B cell (primary cell): ENCODE measurements around the gene VWA3A. TPM values are rescaled to one million over a fixed set of nuclear protein-coding genes. Genes with fewer than 3 reads are reported as not detected.

Experiments
- ATAC-seq: fragments of 200-7000 bp; cut with Tn5 transposase; one replicate; pipeline ENCODE4 v1.10.0; 2021; ENCODE audit warnings: low read depth, mild to moderate bottlenecking, moderate number of reproducible peaks, moderate library complexity
- CTCF ChIA-PET: fragments of 350-600 bp; sonication (Branson Sonifier 250); formaldehyde crosslinking; loops from one replicate; lab custom pipeline; 2021; ENCODE audit warnings: antibody characterized with exemption, inconsistent platforms; lab: Charles Lee
- POLR2A ChIA-PET: fragments of 350-600 bp; sonication (Branson Sonifier 250); formaldehyde crosslinking; loops from one replicate; lab custom pipeline; 2021; ENCODE audit warnings: antibody characterized with exemption; lab: Charles Lee
- DNase-seq: peaks from one replicate; pipeline ENCODE4 v3.0.0; 2013
- H2AFZ ChIP-seq: 2 replicates; pipeline ENCODE4 v1.6.1; 2012; ENCODE audit warnings: mild to moderate bottlenecking, low read depth, low read length; ENCODE audit not compliant: insufficient read depth, poor library complexity, severe bottlenecking
- H3K27ac ChIP-seq, 2 donors: 1 replicate in 1 of 2; 2 replicates in 1 of 2; pipeline ENCODE4 v1.5.1; 2012 to 2013; ENCODE audit warnings: low read length in 2 of 2, mild to moderate bottlenecking in 2 of 2, moderate library complexity in 1 of 2
- H3K27me3 ChIP-seq, 4 experiments: fragments of 200-600 bp in 1 of 4; sonication (generic) in 1 of 4; replicated peaks in 1 of 4; 1 replicate in 2 of 4; 2 replicates in 2 of 4; pipeline versions ENCODE4 v1.6.1 to v1.7.0; 2013 to 2016; ENCODE audit warnings: low read length in 3 of 4, mild to moderate bottlenecking in 2 of 4, mixed read lengths in 1 of 4, moderate library complexity in 1 of 4; ENCODE audit not compliant: insufficient read depth in 4 of 4, control insufficient read depth in 3 of 4; ENCODE audit errors: control extremely low read depth in 1 of 4
- H3K36me3 ChIP-seq, 2 experiments: replicated peaks in 1 of 2; 1 replicate in 1 of 2; 2 replicates in 1 of 2; pipeline versions ENCODE4 v1.6.1 to v1.7.1; 2013; ENCODE audit warnings: low read length in 1 of 2; ENCODE audit not compliant: insufficient read depth in 2 of 2, control insufficient read depth in 1 of 2; ENCODE audit errors: control extremely low read depth in 1 of 2, extremely low read depth in 1 of 2
- H3K4me1 ChIP-seq, 2 donors: fragments of 200-600 bp in 1 of 2; sonication (generic) in 1 of 2; 1 replicate in 1 of 2; 2 replicates in 1 of 2; pipeline versions ENCODE4 v1.5.1 to v1.6.1; 2013 to 2017; ENCODE audit warnings: low read length in 2 of 2; ENCODE audit not compliant: control insufficient read depth in 2 of 2, insufficient read depth in 2 of 2
- H3K4me2 ChIP-seq: replicated peaks from 2 replicates; pipeline ENCODE3; 2012; ENCODE audit warnings: mild to moderate bottlenecking, low read depth, low read length; ENCODE audit not compliant: poor library complexity, severe bottlenecking
- H3K4me3 ChIP-seq, 5 experiments: fragments of 200-600 bp in 1 of 5; sonication (generic) in 1 of 5; 1 replicate in 3 of 5; 2 replicates in 2 of 5; pipeline versions ENCODE4 v1.5.1 to v1.7.0; 2011 to 2016; ENCODE audit warnings: low read length in 4 of 5, mild to moderate bottlenecking in 4 of 5, low read depth in 2 of 5, control low read depth in 1 of 5, moderate library complexity in 1 of 5; ENCODE audit not compliant: insufficient read depth in 1 of 5; ENCODE audit errors: control extremely low read depth in 1 of 5, extremely low read depth in 1 of 5
- H3K79me2 ChIP-seq: fragments of 200-600 bp; sonication (generic); one replicate; pipeline ENCODE4 v1.6.0; 2016; ENCODE audit warnings: low read length; ENCODE audit not compliant: control insufficient read depth, insufficient read depth
- H3K9ac ChIP-seq: fragments of 200-600 bp; sonication (generic); 2 replicates; pipeline ENCODE4 v1.6.1; 2017; ENCODE audit warnings: mild to moderate bottlenecking, low read length, moderate library complexity
- H3K9me3 ChIP-seq, 3 donors: one replicate each; pipeline versions ENCODE4 v1.6.1 to v1.7.1; 2013; ENCODE audit warnings: low read length in 2 of 3; ENCODE audit not compliant: control insufficient read depth in 2 of 3, insufficient read depth in 1 of 3; ENCODE audit errors: control extremely low read depth in 1 of 3
- H4K20me1 ChIP-seq: 2 replicates; pipeline ENCODE4 v1.6.0; 2012; ENCODE audit warnings: mild to moderate bottlenecking, low read length; ENCODE audit not compliant: insufficient read depth, control insufficient read depth, poor library complexity, severe bottlenecking
- H3K27ac Mint-ChIP-seq: one replicate; pipeline ENCODE4 v1.8.0; 2021; ENCODE audit warnings: mixed read lengths
- H3K27me3 Mint-ChIP-seq: one replicate; pipeline ENCODE4 v1.8.0; 2021; ENCODE audit warnings: mixed read lengths
- H3K4me1 Mint-ChIP-seq: one replicate; pipeline ENCODE4 v1.8.0; 2021; ENCODE audit warnings: mixed read lengths
- H3K4me3 Mint-ChIP-seq: one replicate; pipeline ENCODE4 v1.8.0; 2021; ENCODE audit warnings: mixed read lengths
- H3K9me3 Mint-ChIP-seq: one replicate; pipeline ENCODE4 v1.8.0; 2022; ENCODE audit warnings: mixed read lengths; ENCODE audit not compliant: insufficient read depth
- CTCF ChIP-seq: fragments of 200-600 bp; IDR thresholded peaks from one replicate; pipeline ENCODE4 v1.8.0; 2022; ENCODE audit warnings: antibody characterized with exemption, mild to moderate bottlenecking
- EZH2 ChIP-seq: IDR thresholded peaks from 2 replicates; pipeline ENCODE4 v1.6.1; 2012; ENCODE audit warnings: borderline replicate concordance, low read depth, mild to moderate bottlenecking, moderate library complexity, low read length; ENCODE audit not compliant: insufficient read depth, poor library complexity, severe bottlenecking
- WGBS: methylation state at CpG from one replicate; pipeline ENCODE4 v1.1.5; 2013; ENCODE audit warnings: missing lambda C conversion rate; ENCODE audit not compliant: insufficient coverage; 5-methylcytosine and 5-hydroxymethylcytosine counted together
- intact Hi-C: fragments of 100-400 bp; cut with micrococcal nuclease; formaldehyde crosslinking; loops from one replicate; pipeline ENCODE4 v1.10.0; 2022
- polyA plus RNA-seq: library from polyadenylated mRNA; depleted of rRNA; stranded (reverse); fragments of >200 nt; gene quantifications from 2 replicates; pipeline ENCODE4 v1.2.3, GENCODE V29; 2012
- total RNA-seq, 2 donors: library from RNA; stranded (reverse); fragments of 120-200 nt in 1 of 2; gene quantifications; 1 replicate in 1 of 2; 2 replicates in 1 of 2; pipeline versions ENCODE4 v1.2.3 to v1.2.4, GENCODE V29; 2013 to 2022

Gene VWA3A
- total and polyA plus RNA-seq, 2 donors (not counting 1 experiment from before 2014, with no cell fraction given): 0.28 to 0.47 TPM

DNA sequence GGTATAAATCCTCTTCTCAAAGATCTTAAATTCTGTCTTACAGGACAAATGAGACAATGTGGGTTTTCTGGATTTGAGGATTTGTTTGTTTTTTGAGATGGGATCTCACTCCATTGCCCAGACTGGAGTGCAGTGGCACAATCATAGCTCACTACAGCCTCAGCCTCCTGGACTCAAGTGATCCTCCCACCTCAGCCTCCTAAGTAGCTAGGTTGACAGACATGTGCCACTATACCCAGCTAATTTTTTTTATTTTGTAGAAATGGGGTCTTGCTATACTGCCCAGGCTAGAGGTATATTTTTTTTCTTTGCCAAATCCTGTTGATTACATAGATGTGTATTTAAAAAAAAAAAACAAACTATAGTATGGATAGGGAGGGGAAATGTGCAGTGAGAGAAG lies 38.2 kb downstream of the VWA3A start:
- POLR2A ChIA-PET: no interaction called here
- CTCF ChIA-PET: no interaction called here
- Histone ChIP-seq H3K9me3 (peaks cover 0 to 1% (median 0%) of the 10 kb centered on the region in 3 donors), H3K4me2 (no peak overlapping the region), H3K4me1 (no peaks in the 10 kb centered on the region), H3K36me3 (no peaks in the 10 kb centered on the region), H3K79me2 (no peaks in the 10 kb centered on the region), H3K27me3 (peaks cover 0 to 6% (median 1%) of the 10 kb centered on the region in 4 experiments), H3K4me3 (no peak overlapping the region), H2AFZ (no peak overlapping the region), H4K20me1 (no peaks in the 10 kb centered on the region), H3K27ac (no peak overlapping the region), H3K9ac (no peak overlapping the region)
- Mint-ChIP-seq H3K27ac (no peak overlapping the region), H3K9me3 (peaks cover 7% of the 10 kb centered on the region), H3K4me3 (no peak overlapping the region), H3K4me1 (no peaks in the 10 kb centered on the region), H3K27me3 (peaks cover 15% of the 10 kb centered on the region)
- no peak for ATAC-seq
- intact Hi-C loops: no loop called here
- TF ChIP-seq EZH2: no peak
- TF ChIP-seq CTCF: no peak
- DNase-seq: no peak

- no peak for ATAC-seq
- Histone ChIP-seq H3K79me2 (no peaks in the 10 kb centered on the region), H4K20me1 (no peaks in the 10 kb centered on the region), H3K9ac (no peak overlapping the region), H2AFZ (no peak overlapping the region), H3K27me3 (peaks cover 0 to 4% (median 1%) of the 10 kb centered on the region in 4 experiments), H3K4me1 (no peaks in the 10 kb centered on the region), H3K27ac (no peak overlapping the region), H3K9me3 (peaks cover 0 to 1% (median 0%) of the 10 kb centered on the region in 3 donors), H3K4me3 (no peak overlapping the region), H3K36me3 (no peaks in the 10 kb centered on the region), H3K4me2 (no peak overlapping the region)
- TF ChIP-seq EZH2 (no peak), CTCF (no peak)
- POLR2A ChIA-PET: no interaction called here
- 92% methylated on average over 10 of the region's 10 CpGs for WGBS
- Mint-ChIP-seq H3K27ac (no peak overlapping the region), H3K27me3 (peaks cover 16% of the 10 kb centered on the region), H3K9me3 (peaks cover 7% of the 10 kb centered on the region), H3K4me1 (no peaks in the 10 kb centered on the region), H3K4me3 (no peak overlapping the region)
- intact Hi-C loops: no loop called here
- DNase-seq: no peak
- CTCF ChIA-PET: interaction anchor here (1.2 kb wide), 1 partner anchor 32 kb away, joined by 3 read pairs; no protein-coding TSS in a partner anchor
Observed at GRCh38 chr16:22132801-22133200, 40.5 kb downstream of the VWA3A start.
